ENCODE data around the gene EVL. TPM values are rescaled to one million over a fixed set of nuclear protein-coding genes. Genes with fewer than 3 reads are reported as not detected.

EVL gene
- total and polyA plus RNA-seq, 2 donors (not counting 3 experiments of a cell fraction or from before 2014, with no cell fraction given), result 34.6 to 62.5 TPM

DNA sequence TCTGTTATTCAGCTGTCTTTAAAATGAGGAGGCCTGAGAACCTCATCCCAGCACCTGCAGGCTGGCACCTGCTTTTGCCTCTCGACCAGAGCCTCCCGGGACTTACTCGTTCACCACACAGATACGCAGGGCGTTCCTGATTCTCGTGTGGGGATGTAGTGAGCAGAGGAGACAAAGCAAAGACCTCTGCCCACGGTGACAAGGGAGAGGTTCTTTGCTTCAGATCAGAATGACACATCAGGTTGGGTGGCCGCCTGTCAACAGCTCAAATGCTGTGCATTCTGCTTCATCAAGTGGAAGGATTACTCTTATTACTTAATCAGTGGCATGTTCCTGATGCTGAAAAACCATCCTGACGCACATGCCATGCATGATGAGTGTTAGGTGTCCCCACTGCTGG is 69.9 kb downstream of the EVL start:
- dilution Hi-C loops (cut with MboI; ENCODE audit: extremely low pct_ligation_motif_present, low sequenced_read_pairs), result no loop called here

More for the DNA sequence above, 69.9 kb downstream of the EVL start:
- Histone ChIP-seq H3K27me3 (ENCODE audit: control insufficient read depth in 2 of 2, insufficient read depth in 2 of 2, low read length in 2 of 2) (no peaks in the 10 kb centered on the region), H3K36me3 (ENCODE audit: control insufficient read depth in 2 of 2, extremely low read depth in 1 of 2, insufficient read depth in 2 of 2, low read length in 2 of 2) (peaks cover 0 to 6% of the 10 kb centered on the region in 2 experiments), H3K4me2 (ENCODE audit: insufficient read depth, low read length) (no peak overlapping the region), H2AFZ (ENCODE audit: low read depth, low read length) (no peak overlapping the region), H3K79me2 (ENCODE audit: control insufficient read depth, insufficient read depth, low read length) (no peaks in the 10 kb centered on the region), H3K27ac (ENCODE audit: insufficient read depth, low read depth, low read length) (no peak overlapping the region), H3K9me1 (replicated peaks; ENCODE audit: control insufficient read depth, extremely low read depth, insufficient read depth, low read length) (no peaks in the 10 kb centered on the region), H4K20me1 (replicated peaks; ENCODE audit: control insufficient read depth, extremely low read depth, insufficient read depth, low read length) (no peaks in the 10 kb centered on the region), H3K4me3 (replicated peaks in 1 of 3; ENCODE audit: insufficient read depth in 1 of 3, low read depth in 1 of 3, low read length in 3 of 3) (no peak overlapping the region), H3K9me3 (replicated peaks; ENCODE audit: control insufficient read depth, insufficient read depth, low read length) (no peaks in the 10 kb centered on the region), H3K4me1 (ENCODE audit: control insufficient read depth, extremely low read depth, insufficient read depth, low read length) (no peaks in the 10 kb centered on the region), H3K9ac (replicated peaks; ENCODE audit: extremely low read depth, insufficient read depth, low read length) (no peak overlapping the region)
- BruUV-seq (replicated peaks), result no TSS peak
- intact Hi-C loops (cut with micrococcal nuclease), result no loop called here
- FAIRE-seq, result no peak
- POLR2A ChIA-PET, result no interaction called here
- TF ChIP-seq, protein P1, sequence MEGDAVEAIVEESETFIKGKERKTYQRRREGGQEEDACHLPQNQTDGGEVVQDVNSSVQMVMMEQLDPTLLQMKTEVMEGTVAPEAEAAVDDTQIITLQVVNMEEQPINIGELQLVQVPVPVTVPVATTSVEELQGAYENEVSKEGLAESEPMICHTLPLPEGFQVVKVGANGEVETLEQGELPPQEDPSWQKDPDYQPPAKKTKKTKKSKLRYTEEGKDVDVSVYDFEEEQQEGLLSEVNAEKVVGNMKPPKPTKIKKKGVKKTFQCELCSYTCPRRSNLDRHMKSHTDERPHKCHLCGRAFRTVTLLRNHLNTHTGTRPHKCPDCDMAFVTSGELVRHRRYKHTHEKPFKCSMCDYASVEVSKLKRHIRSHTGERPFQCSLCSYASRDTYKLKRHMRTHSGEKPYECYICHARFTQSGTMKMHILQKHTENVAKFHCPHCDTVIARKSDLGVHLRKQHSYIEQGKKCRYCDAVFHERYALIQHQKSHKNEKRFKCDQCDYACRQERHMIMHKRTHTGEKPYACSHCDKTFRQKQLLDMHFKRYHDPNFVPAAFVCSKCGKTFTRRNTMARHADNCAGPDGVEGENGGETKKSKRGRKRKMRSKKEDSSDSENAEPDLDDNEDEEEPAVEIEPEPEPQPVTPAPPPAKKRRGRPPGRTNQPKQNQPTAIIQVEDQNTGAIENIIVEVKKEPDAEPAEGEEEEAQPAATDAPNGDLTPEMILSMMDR (IDR thresholded peaks at IDR 0.05; ENCODE audit: extremely low read depth in 1 of 2, insufficient read depth in 1 of 2, low read depth in 1 of 2, low read length in 2 of 2), result no peak
- TF ChIP-seq POLR2A (IDR thresholded peaks at IDR 0.05; ENCODE audit: low read depth, low read length), result no peak
- no peak for TF ChIP-seq JUN (IDR thresholded peaks at IDR 0.05; ENCODE audit: borderline replicate concordance, insufficient read depth, insufficient read length, low read depth)
- no peak for TF ChIP-seq POLR2AphosphoS5 (IDR thresholded peaks at IDR 0.05; ENCODE audit: insufficient read depth, low read depth, low read length)
- no peak for TF ChIP-seq EZH2 (IDR thresholded peaks at IDR 0.05; ENCODE audit: borderline replicate concordance, low read depth, low read length, severe bottlenecking)
- TF ChIP-seq, protein P2, sequence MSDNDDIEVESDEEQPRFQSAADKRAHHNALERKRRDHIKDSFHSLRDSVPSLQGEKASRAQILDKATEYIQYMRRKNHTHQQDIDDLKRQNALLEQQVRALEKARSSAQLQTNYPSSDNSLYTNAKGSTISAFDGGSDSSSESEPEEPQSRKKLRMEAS (IDR thresholded peaks at IDR 0.05; ENCODE audit: insufficient read depth, insufficient read length), result no peak
- TF ChIP-seq GATA2 (IDR thresholded peaks at IDR 0.05; ENCODE audit: insufficient read depth, insufficient read length, low read depth, low read length), result no peak
- TF ChIP-seq MYC (IDR thresholded peaks at IDR 0.05; ENCODE audit: low read depth, low read length), result no peak
- no peak for TF ChIP-seq FOS (IDR thresholded peaks at IDR 0.05; ENCODE audit: borderline replicate concordance, insufficient read depth, low read length)
- CTCF ChIA-PET, result no interaction called here
- DNase-seq (ENCODE audit: low read depth, low spot score), result no peak

All from endothelial cell of umbilical vein (primary cell).